Stimulated activated CD4-positive, alpha-beta T cell treated with anti-CD3 and anti-CD28 coated beads, Interleukin-15, amount 100 ng/mL, for 1 hour (primary cell): ENCODE measurements around the gene FARS2.

Source experiments
- DNase-seq, 2 donors: peaks; one replicate each; pipeline ENCODE4 v3.0.0-alpha.2; 2020; ENCODE audit warnings: low read depth in 1 of 2, low spot score in 1 of 2

FARS2 gene

DNA sequence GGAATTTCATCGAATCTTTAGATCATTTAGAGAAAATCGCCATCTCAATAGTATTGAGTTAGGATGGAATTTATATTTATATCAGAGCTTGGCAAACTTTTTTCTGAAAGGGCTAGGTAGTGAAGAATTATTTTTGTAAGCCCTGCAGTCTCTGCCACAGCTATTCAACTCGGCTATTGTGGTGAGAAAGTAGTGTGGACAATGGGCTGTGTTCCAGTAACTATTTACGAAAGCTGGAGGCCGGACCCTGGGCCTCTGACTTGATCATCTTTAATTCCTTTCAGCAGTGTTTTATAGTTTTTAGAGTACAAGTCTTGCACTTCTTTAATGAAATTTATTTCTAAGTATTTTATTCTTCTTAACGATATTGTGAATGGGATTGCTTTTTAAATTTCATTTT is 201.5 kb downstream of the FARS2 start:
- DNase-seq = no peak

DNA sequence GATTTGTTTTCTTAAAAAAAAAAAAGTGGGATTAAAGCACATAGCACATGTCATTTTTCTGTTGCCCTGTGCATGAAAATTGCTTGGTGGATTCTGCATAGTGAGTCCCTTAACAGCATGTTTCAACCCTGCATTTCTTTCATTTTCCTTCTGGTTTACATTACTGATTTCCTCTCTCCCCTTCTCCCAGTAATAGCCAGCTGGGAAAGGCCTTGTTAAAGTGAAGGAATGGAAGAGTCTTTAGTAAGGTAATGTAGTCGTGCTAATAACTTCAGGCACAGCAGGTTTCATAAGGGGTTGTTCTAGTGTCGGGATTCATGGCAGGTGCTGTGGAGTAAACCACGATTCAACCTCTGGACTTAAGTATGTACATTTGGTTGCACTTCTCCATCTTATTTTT is 202.4 kb downstream of the FARS2 start:
- no peak for DNase-seq

DNA sequence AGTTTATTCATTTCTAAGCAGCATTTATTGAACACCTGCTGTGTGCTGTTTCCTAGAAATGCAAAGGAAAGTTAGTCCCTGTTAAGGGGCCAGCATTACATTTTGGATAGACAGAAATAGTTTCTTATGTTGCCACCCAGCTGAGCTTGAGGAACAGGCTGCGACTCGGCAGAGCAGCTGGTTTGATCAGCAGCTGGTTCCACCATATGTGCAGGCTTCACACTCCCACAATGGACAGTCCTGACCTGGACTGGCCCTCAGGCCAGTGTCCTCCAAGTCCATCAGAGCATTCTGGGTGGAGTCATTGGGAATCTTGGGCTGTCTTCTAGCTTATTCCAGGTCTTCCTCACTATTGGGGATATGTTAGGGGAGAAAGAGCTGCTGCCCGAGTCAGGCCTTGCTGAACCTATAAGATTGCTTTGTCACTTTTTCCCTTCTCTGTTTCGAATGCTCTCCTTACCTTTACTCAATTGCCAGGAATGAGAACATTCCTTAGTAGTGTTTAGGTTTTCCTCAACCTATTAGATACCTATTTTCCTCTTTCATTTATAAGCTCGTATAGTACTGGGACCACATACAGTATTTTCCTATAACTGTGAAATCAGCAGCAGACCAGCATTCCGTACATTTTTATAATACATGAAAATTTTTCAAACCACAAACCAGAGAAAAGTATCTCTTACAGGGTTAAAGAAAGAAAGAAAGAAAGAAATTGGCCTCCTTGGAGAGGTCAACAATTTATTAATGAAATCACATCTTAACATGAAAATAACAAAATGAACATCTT is 203.0 kb downstream of the FARS2 start:
- DNase-seq = no peak

DNA sequence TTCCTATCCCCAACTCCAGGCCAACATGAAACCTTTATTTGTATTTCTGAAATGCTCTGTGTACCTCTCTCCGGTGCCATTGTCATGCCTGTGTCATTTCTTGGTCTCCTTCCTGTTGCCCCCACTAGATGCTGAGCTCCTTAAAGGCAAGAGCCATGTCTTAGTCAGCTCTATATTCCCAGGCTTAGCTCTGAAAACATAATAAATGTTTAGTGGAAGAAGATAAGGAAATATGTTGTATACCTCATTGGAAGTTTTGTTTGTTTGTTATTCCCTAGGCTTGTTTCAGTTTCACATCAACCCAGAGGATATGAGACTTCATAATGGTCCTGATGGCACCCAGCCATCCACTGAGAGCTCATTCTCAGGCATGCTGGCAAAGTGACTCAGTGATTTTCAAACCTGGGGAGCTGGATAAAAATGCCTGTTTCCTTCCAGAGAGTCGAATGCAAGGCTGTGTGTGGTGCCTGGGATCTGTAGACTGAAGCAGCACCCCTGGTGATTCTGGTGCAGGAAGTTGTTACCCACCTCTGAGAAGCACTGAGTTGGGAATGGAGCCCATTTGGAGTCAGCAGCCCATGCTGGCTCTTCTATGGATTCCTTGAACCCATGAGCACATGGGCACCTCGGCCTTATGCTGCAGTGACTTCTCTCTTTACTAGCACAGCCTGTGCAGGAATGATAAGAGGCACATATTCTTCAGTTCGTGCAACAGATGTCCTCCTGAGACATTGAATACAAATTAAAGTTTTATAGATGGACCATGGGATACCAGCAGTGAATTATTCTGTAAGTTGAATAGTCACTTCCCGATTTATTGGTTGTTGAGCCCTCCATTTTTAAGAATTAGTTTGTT is 205.2 kb downstream of the FARS2 start:
- no peak for DNase-seq

DNA sequence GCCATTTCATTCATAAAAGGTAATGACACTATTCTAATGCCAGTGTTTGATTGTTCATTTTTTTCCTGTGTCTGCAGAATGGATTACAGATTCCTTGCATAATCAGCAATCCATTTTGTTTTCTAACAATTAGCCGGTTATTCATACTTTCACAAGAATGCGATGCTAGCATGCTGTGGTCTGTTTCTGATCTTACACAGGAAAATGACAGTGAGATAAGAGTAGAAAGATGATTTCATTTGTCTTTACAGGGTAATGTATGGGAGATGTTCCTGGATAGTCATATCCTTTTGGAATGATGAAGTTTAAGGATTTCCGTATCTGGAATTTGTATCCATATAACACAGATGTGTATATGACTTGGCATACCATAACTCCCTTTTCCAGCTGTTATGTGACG is 207.3 kb downstream of the FARS2 start:
- DNase-seq = no peak

DNA sequence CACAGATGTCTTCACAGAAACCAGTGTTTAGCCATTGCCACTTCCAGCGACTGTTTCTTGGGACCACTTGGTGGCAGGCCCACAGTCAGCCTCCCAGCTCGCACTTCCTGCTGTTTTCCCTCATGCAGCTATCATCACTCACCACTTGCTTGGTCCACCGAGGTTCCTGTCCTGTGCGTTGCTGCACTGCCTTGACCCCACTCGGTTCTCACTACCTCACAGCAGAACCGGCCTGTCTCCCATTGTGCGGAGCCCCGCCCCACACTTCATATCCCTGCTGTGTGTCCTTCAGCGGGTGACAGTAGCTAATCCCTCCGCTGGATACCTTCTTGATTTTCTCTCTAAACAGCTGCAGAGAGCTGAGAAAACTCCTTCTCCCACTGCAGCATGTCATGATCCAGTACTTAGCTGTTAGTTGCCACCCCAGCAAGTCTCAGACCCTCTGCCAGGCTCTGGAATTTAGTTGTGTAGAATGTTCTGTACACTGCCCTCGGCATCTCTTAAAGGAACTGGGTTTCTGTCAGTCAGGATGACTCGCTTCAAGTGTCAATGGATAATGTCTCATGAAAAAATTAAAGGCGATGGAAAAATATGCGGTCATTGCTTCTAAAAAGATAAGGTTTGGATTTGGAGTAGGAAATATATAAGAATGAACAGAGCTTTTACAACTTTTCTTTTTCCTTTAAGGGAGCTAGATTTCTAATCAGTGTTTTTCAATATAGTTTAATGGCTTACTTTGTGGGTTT is 208.0 kb downstream of the FARS2 start:
- no peak for DNase-seq

DNA sequence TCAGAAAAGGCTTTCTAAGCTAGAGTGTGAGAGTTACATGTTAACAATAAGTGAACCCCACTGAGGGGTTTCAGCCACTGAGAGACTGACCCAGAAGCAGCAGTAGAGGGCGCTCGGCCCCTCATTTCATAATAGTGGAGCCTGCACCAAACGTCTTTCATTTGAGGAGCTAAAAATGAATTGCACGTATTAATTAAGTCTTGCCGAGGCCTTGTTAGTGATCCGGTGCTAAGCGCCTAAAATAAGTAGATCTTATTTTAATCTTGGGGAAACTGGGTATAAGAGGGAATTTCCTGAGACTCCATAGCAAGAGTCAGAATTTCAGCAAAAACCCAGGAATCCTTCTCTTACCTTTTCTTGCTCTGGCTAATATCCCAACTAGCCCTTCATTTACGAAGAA is 209.7 kb downstream of the FARS2 start:
- DNase-seq = peak; percentile 11 to 16

DNA sequence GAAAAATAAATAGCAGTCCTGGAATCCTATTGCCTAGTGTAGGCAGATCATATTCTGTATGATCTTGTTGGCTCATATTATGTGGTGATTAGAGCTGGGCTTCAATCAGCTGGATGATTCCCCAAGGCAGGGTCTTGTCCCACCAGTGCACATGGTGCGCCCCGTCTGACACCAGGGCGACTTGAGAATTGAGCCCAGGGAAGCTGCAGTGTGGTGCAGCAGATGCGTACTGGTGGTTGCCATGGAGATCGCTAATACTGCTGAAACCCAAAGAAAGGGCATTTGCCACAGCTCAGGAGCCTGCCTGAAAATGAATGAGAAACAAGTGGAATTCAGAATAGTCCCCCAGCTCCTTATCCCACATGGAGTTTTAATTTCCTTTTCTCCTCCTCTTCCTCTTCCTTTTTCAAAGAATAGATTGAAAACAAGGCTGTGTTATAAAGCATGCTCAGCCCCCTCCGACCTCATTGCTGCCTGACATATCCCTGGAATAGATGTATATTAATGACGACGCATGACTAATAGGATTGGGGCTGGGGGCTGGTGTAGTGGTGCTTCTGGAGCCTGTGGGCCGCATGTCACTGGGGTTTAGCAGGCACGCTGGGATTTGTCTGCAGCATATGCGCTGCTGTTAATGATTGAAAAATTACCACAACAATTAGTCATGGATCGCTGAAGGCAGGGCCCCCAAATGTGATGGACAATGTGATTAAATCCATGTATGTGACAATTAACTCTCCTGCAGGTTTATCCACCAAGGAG is 210.5 kb downstream of the FARS2 start:
- no peak for DNase-seq

DNA sequence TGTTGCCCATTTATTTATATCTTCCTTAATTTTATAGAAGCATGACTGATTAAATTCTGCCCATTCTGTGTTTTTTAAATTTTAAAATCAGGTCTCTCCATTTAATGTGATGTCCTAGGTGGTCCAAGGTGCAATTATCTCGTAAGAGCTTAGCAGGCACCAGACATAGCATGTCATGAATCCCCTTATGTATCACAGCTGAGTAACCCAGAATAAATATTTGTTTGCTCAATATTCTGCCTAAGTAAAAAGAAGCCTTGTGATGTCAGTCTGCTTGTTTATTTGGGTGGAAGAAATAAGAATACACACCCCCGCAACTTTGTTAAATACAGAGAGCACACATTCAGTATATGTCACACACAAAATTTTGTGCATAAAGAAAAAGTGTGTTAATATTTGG is 211.3 kb downstream of the FARS2 start:
- DNase-seq = no peak

DNA sequence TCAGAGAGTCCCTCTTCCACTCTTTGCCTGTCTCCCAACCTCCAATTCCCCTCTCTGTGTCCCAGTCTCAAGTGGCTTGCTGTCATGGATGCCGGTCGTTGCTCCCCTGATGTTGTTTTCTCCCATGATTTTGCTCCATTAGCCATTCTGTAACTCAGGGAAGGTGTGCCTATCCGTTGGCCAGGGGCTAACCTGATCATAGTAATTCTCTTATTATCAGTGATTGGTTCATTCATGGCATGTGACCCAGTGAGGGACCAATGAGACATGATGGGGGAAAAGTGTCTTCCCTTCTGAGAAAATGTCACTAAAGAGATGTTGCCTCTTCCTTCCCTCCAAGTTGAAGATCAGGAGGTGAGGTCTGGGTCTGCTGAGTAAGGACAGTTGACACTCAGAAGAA is 214.5 kb downstream of the FARS2 start:
- no peak for DNase-seq

DNA sequence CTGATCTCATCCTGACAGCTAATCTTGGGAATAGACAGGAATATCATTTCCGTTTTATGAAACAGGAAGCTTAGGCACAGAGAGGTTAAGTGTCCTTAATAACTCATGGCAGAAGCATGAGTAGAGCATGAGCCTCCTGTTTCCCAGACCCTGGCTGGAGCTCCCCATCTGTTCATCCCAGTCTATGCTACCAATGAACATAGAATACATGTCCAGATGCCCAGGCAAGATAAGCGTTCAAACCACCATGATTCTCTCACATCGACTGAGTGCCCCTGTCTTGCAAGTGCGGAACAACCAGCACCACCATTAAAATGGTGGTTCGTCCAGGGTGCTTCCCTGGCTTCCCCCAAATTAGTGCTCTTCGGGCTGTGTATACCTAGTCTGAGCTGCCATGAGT is 217.1 kb downstream of the FARS2 start:
- no peak for DNase-seq

DNA sequence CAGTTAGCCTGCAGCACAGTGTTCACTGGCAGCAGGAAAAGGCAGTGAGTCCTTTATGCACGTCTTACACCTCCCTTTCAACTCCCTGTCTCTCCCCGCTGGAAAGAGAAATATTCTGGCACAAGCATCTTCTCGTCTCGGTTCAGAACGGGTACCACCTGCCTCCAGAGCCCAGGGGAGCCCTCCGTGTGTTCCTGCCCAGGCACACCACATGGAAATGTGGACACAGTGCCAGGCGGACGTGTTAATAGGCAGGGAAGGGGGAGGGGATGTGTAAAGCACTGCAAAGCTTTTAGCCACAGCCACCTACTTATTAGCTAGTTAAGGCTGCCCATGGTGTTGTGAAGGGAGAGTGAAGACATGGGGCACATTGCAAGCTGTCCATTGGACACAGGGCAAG is 219.7 kb downstream of the FARS2 start:
- no peak for DNase-seq

DNA sequence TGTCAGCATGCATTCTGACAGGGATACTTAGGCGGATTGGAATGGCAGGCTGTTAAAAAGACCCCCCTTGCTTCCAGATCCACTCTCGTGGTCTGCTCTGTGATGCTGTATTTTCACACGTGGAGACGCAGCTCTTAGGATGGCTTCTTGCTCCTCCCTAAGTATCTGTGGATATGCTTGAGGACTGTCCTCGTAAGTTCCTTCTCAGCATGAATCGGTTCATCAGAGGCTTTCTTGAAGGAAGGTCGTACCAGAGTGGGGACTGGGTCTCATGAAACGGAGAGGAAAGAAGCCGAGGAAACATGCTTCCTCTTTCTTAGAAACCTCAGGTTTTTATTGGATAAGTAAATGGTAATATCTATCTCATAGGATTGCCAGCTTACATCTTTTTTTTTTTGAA is 220.4 kb downstream of the FARS2 start:
- no peak for DNase-seq

DNA sequence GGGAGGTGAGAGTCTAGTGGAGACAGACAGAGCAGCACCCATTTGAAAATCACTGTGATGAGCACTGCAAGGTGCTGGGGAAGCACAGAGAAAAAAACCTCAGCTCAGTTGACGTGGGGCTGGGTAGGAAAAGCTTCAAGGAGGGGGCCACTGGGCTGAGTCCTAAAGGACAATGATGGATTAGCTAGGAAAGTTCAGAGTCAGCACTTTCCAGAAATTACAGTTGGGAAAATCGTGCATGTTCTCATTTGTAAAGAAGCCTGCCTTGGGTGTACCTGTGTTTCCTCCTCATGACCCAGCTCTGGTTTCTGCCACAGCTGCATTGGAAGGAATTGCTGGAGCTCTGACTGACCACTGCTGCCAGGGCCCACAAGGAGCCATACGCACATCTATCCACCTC is 221.3 kb downstream of the FARS2 start:
- DNase-seq = no peak

DNA sequence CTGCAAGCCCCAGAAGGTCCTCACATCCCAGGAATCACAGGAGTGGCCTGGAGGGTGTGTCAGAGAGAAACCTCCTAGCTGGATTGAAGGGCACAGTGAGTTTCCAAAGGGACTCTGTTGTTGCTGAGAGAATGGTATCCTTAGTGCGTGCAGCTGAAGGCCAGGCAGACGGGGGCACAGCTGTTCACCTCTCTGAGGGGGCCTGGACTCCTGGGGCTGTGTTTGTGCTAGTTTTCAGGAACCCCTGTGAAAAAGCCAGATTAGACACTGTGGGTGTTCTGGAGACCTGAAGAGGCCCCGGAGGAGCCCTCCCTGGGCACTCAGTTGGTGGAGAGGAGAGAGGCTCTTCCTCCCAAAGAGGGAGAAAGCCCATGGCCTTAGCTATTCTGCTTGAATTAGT is 223.4 kb downstream of the FARS2 start:
- DNase-seq = no peak

DNA sequence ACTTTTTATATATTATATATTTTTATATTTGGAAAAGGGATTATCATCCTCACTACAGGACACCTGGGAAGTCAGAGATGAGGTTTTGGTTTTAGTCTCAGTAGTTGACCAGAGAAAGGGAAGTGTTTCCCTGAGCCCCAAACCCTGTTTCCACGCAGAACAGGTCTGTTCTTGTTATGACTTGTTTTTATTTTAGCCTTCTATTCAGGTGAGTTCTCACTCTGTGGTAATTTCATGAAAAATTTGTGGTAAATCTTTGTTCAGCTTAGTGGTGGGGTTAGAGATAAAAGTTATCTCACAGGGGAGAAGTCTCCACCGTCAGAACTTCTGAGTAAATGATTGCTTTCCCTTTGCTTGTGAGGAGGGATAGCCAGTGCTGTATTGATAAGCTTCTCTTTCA is 224.9 kb downstream of the FARS2 start:
- no peak for DNase-seq

DNA sequence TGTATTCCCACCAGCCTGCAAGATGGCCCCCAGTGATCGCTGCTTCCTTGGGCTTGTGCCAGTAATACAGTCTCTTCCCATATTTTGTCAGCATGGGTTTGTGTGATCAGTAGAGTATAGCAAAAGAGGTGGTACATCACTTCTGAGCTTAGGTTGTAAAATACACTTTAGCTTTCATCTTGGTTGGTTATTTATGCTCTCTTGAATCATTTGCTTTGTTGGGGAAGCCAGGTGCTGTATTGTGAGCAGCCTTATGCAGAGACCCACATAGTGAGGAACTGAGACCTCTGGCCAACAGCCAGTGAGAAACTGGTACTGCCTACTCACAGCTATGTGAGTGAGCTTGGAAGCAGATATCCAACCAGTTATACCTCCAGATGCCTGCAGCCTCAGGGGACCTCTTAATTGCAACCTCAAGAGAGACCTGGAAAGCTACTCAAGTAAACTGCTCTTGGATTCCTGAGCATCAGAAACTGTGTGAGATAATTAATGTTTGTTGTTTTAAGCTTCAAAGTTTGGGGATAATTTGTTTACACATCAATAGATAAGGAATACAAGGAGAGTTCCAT is 229.3 kb downstream of the FARS2 start:
- no peak for DNase-seq

DNA sequence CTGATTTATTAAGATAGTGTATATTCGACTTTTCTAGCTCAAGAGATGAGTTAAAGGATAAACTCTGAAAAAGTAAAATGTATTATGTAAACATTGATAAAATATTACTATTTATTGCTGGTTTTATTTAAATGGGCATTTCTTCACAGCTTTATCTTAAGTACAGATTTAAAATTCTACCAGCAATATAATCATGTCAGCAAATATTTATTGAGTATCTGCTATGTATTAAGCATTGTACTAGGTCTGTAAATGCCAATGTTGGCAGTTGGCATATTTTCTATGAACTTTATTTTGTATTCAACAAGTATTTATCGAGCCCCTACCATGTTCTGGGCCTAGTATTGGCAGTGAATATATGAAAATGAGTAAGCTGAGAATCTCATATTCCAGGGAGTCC is 231.0 kb downstream of the FARS2 start:
- DNase-seq = no peak

DNA sequence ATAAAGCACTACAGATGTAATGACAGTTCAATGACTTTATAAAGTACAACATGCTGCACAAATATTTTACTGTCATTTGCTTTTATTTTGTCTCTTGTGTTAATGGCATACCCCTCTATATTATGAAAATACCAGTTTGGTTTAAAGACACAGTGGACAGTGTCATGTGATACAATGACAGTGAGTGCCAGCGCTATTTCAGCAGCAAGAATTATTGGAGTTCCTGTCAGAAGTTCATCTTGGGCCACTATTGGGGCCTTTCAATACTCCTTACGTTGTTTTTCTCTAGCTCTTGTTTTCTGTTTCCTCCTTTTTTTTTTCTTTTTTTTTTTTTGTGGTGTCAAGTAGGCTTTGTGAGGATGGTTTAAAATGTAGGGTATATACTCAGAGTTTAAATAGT is 232.5 kb downstream of the FARS2 start:
- no peak for DNase-seq

DNA sequence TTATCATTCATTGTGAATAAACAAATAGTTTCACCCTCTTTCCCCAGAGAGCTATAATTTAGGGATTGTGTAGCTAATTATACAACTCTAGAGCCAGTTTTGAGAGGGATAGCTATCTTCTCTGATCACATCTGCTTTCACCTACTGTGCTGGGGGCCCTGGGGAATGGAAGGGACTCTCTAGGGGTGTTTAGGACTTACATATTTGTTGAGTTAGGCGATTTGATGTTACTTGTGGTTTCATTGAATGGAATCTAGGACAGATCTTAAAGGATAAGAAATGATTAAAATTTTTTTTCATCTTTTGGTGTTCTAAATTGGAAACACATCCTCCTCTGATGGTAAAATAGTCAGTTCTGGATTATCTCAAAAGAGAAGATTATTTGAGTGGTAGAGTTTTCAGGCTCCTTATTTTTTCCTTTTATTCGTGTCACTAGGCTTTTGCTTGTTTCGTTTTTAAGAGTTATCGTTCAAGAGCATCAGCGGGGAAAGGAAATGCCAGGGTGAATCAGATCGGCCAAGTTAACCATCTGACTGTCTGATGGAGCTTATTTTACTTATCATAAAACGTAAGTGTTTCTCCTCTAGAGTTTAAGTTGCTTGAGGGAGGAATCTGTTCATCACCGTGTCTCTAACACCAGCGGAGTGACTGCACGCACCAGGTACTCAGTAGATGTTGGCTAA is 236.7 kb downstream of the FARS2 start:
- DNase-seq = no peak
